Activated naive CD4-positive, alpha-beta T cell treated with anti-CD3 and anti-CD28 coated beads, Interleukin-2, amount 50 U/mL, for 72 hours (primary cell): Measurements from ENCODE around the gene MRPS12. TPM values are rescaled to one million over a fixed set of nuclear protein-coding genes. Genes with fewer than 3 reads are reported as not detected.
"Not testable (repeated sequence)": the region's sequence is repeated elsewhere in the genome, so short reads cannot be mapped to it uniquely, and the experiment has no call there.

Source experiments
- ATAC-seq, 2 donors: fragments of 150-1000 bp; cut with Tn5 transposase; 2 replicates each; pipeline ENCODE4 v1.10.0; 2021; ENCODE audit warnings: mild to moderate bottlenecking in 2 of 2, moderate library complexity in 2 of 2
- DNase-seq, 2 donors: peaks; one replicate each; pipeline ENCODE4 v3.0.0; 2021 to 2022; ENCODE audit warnings: low spot score in 2 of 2
- H3K27ac Mint-ChIP-seq, 2 donors: one replicate each; pipeline ENCODE4 v1.8.0; 2022; ENCODE audit warnings: mild to moderate bottlenecking in 2 of 2, mixed read lengths in 2 of 2
- H3K36me3 Mint-ChIP-seq, 2 donors: one replicate each; pipeline ENCODE4 v1.8.0; 2022; ENCODE audit warnings: mixed read lengths in 2 of 2
- H3K9me3 Mint-ChIP-seq, 2 donors: one replicate each; pipeline ENCODE4 v1.8.0; 2022; ENCODE audit warnings: mixed read lengths in 2 of 2
- total RNA-seq, 2 donors: library from RNA; stranded (reverse); gene quantifications; one replicate each; pipeline ENCODE4 v1.2.3, GENCODE V29; 2022

Gene MRPS12
- total RNA-seq, 2 donors from 2014 or later = 54.1 to 93.0 TPM

GRCh38 chr19:38949580-38950367, 19.0 kb downstream of the MRPS12 start:
- no peaks in the 10 kb centered on the region for H3K36me3 Mint-ChIP-seq
- H3K27ac Mint-ChIP-seq = no peak overlapping the region
- DNase-seq (peak; percentile 78 to 88), ATAC-seq (peak; percentile 89 to 95)
- H3K9me3 Mint-ChIP-seq = no peaks in the 10 kb centered on the region

- no peak overlapping the region for H3K27ac Mint-ChIP-seq
- H3K9me3 Mint-ChIP-seq = no peaks in the 10 kb centered on the region
- ATAC-seq (no peak), DNase-seq (no peak)
- no peaks in the 10 kb centered on the region for H3K36me3 Mint-ChIP-seq
Measured at GRCh38 chr19:38951187-38951586, 20.4 kb downstream of the MRPS12 start.

- Mint-ChIP-seq H3K36me3 (no peaks in the 10 kb centered on the region), H3K9me3 (no peaks in the 10 kb centered on the region), H3K27ac (no peak overlapping the region)
- ATAC-seq = peak in 1 of 2 donors; percentile 37
- DNase-seq = peak in 1 of 2 donors; percentile 51
Measured at GRCh38 chr19:38952395-38953165, 21.8 kb downstream of the MRPS12 start.

GRCh38 chr19:38953677-38954076, 22.9 kb downstream of the MRPS12 start:
- ATAC-seq (no peak), DNase-seq (no peak)
- no peak overlapping the region for H3K27ac Mint-ChIP-seq
- H3K36me3 Mint-ChIP-seq = no peaks in the 10 kb centered on the region
- H3K9me3 Mint-ChIP-seq = no peaks in the 10 kb centered on the region

- Mint-ChIP-seq H3K36me3 (no peaks in the 10 kb centered on the region), H3K9me3 (no peaks in the 10 kb centered on the region), H3K27ac (no peak overlapping the region)
- ATAC-seq (no peak), DNase-seq (no peak)
Measured at GRCh38 chr19:38956264-38956663, 25.5 kb downstream of the MRPS12 start.

DNA sequence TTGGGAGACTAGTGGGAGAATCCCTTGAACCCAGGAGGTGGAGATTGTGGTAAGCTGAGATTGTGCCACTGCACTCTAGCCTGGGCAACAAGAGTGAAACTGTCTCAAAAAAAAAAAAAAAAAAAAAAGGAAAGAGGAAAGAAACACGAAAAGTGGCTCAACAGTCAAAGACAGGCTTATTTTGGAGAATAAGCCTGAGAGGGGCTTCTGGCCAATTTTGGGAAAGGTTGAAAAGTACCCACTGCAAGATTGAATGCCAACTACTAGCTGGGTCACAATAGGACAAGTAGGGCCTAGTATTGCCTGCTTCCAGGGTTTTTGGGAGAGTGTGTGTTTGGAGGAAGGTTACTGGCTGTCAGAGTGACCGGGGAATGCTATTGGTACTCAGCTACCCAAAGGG, 27.6 kb downstream of the MRPS12 start:
- no peak for DNase-seq
- no peaks in the 10 kb centered on the region for H3K36me3 Mint-ChIP-seq
- no peaks in the 10 kb centered on the region for H3K9me3 Mint-ChIP-seq
- H3K27ac Mint-ChIP-seq = no peak overlapping the region
- no peak for ATAC-seq

- no peaks in the 10 kb centered on the region for H3K9me3 Mint-ChIP-seq
- no peak overlapping the region for H3K27ac Mint-ChIP-seq
- DNase-seq = no peak
- no peaks in the 10 kb centered on the region for H3K36me3 Mint-ChIP-seq
- ATAC-seq = no peak
Measured at GRCh38 chr19:38959618-38960017, 28.9 kb downstream of the MRPS12 start.

DNA sequence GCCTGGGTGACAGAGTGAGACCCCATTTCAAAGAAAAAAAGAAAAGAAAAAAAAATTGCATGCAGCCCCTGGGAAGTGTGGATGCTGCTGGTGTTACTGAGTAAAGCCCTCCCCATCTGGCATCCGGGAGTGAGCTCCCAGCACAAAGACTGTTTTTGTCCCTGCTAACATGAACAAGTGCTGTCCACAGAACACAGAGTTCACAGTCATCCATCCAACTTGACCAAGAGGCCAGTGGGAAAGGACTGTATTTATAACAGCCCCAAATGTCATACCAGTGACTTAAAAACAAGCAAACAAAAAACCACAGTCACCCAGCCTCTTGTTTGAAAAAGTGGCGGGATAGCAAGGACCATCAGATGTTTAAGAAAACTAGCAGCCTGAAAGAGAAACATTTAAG, 34.0 kb downstream of the MRPS12 start:
- DNase-seq = no peak
- Mint-ChIP-seq H3K9me3 (no peaks in the 10 kb centered on the region), H3K27ac (no peak overlapping the region), H3K36me3 (no peaks in the 10 kb centered on the region)
- no peak for ATAC-seq

GRCh38 chr19:38966149-38966548, 35.4 kb downstream of the MRPS12 start:
- not testable (repeated sequence) for H3K9me3 Mint-ChIP-seq, ATAC-seq, H3K36me3 Mint-ChIP-seq, H3K27ac Mint-ChIP-seq, DNase-seq

GRCh38 chr19:38970664-38971532, 40.2 kb downstream of the MRPS12 start:
- DNase-seq (no peak), ATAC-seq (no peak)
- H3K9me3 Mint-ChIP-seq = no peaks in the 10 kb centered on the region
- no peak overlapping the region for H3K27ac Mint-ChIP-seq
- peaks cover 4 to 8% of the 10 kb centered on the region in 2 donors for H3K36me3 Mint-ChIP-seq

DNA sequence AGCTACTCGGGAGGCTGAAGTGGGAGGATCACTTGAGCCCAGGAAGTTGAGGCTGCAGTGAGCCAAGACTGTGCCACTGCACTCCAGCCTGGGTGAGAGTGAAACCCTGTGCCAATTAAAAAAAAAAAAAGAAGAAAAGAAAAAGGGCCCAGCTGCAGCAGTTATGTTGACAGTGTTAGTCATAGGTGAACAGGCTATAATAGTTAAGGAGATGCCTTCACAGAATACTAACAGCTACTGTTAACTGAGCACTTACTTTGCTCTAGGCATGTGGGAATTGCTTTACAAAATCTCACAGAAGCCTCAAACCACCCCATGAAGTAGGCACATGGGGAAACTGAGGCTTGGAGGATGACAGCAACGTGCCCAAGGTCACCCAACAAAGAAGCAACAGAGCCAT, 40.9 kb downstream of the MRPS12 start:
- DNase-seq (no peak), ATAC-seq (no peak)
- H3K36me3 Mint-ChIP-seq = peaks cover 4 to 12% of the 10 kb centered on the region in 2 donors
- no peaks in the 10 kb centered on the region for H3K9me3 Mint-ChIP-seq
- H3K27ac Mint-ChIP-seq = no peak overlapping the region

- H3K36me3 Mint-ChIP-seq = peaks cover 4 to 12% of the 10 kb centered on the region in 2 donors
- DNase-seq (no peak), ATAC-seq (no peak)
- no peak overlapping the region for H3K27ac Mint-ChIP-seq
- no peaks in the 10 kb centered on the region for H3K9me3 Mint-ChIP-seq
Measured at GRCh38 chr19:38974624-38975213, 44.0 kb downstream of the MRPS12 start.

DNA sequence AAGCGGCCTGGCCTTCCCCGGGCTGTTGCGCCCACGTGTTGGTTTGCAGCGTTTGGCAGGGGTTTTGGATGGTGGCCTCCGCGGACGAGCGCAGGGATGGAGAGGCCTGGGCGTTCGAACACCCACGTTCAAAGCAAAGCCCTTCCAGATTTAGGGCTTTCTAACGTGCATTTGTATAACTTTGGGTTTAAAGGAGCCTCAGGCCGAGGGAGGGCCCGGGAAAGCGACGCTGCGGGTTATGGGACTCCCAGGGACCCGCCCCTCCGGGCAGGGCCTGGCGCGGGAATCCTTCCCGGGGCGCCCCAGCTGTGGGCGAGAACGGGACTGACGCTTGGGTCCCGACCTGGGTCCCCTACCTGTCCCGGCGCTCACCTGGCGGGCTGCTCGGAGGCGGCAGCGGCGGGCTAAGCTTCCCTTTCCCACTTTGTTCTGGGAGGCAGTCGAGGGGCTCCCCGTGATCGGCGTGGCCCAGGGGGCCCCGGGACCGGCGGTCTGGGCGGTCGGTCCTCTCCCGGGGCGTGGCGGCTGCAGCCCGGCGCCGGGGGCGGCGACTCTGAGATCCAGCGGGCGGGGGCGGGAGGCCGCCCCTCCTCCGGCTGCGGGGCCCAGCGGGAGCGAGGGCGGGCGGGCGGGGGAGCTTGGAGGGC, 44.6 kb downstream of the MRPS12 start, which contains the start of gene FBXO17:
TSS of gene FBXO17 (minus strand) at position 529 of the 647 bp plus-strand sequence. CDS start 25,423 bp downstream, outside the sequence.
- no peak within 1 kb of the TSS for H3K27ac Mint-ChIP-seq
- no peaks in the 10 kb centered on the region for H3K9me3 Mint-ChIP-seq
- peaks cover 6 to 12% of the 10 kb centered on the region in 2 donors for H3K36me3 Mint-ChIP-seq
- ATAC-seq (no peak), DNase-seq (no peak)

DNA sequence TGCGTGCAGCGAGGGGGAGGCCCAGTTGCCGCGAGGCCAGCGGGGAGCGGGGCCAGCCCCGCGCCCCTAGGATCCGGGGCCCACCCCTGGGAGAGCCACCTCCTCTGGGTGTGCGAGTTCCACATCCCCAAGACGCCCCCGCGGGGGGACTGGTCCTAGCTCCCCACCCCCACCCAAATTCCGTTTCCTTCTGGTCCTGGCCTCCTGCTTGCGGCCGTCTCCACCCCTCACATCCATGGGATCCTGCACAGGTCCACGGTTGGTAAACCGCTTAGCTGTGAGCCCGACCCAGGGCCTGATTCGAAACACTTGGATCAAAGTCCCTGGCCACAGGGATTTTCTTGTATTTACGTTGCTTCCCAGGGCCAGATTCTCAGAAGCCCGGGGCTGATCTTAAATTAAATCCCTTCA, 45.1 kb downstream of the MRPS12 start:
- Mint-ChIP-seq H3K9me3 (no peaks in the 10 kb centered on the region), H3K27ac (no peak overlapping the region), H3K36me3 (peaks cover 11 to 12% of the 10 kb centered on the region in 2 donors)
- no peak for DNase-seq
- no peak for ATAC-seq

DNA sequence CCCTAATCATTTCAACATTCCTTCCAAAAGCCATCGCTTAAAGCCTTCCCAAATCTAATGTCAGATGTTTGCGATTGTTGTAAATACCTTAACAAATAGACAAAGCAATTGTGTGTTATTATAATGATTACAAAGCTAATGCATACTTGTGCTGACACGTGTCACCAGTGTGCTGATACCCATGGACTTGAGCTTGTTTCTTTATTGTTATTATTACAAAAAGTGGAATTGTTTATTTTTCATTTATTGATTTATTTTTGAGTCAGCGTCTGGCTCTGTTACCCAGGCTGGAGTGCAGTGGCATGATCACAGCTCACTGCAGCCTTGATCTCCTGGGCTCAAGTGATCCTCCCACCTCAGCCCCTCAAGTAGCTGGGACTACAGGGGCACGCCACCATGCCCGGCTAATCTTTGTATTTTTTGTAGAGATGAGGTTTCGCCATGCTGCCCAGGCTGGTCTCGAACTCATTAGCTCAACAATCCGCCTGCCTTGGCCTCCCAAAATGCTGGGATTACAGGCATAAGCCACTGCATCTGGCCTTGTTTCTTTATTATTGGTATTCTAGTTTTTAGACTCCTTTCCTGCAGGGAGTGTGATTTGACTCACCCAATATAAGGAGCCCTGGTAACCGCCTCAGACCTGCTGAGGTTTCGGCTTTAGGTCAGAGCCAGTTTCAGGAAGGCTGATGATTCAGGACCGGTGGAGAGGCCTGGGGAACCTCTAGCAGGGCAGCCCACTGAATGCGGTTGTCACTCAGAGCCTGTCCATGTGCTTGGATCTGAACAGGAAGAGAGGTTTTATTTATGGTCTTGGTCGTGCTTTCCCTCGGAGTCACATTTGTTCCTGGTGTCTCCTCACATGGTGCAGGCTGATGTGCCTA, 46.9 kb downstream of the MRPS12 start:
- DNase-seq = peak; percentile 72 to 75
- Mint-ChIP-seq H3K9me3 (no peaks in the 10 kb centered on the region), H3K36me3 (peaks cover 12% of the 10 kb centered on the region in 2 donors), H3K27ac (peak overlapping the region in 1 of 2 donors; percentile 12)
- ATAC-seq = peak; percentile 99 to 100
